ENCODE data around the gene SDS.

The SDS gene

DNA sequence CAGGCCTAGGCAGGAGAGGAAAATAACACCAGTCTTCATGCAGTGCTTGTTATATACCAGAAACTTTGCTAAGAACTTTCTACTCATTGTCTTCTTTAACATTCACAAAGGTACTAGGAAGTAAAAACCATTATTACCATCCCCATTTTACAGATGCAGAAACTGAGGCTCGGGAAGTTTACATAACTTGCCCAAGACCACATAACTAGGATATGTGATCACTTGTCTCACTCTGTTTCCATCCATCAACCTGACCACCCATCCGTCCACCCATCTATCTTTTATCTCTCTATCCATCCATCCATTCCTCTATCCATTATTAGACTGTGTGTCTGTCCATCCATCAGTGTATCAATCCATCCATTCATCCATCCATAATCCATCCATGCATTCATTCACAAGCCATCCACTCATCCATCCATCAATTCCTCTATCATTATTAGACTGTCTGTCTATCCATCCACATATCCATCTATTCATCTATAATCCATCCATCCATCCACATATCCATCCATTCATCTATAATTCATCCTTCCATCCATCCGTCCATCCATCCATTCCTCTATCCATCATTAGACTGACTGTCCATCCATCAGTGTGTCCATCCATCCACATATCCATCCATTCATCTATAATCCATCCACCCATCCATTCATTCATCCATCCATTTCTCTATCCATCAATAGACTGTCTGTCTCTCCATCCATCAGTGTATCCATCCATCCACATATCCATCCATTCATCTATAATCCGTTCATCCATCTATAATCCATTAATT is 35.0 kb upstream of the SDS start:
- H3K4me3 ChIP-seq (ENCODE audit: low read depth, low read length): no peak overlapping the region
- no peak for TF ChIP-seq CTCF (IDR thresholded peaks at IDR 0.05; ENCODE audit: control insufficient read depth, extremely low read depth, insufficient read depth)
- no peak for DNase-seq (ENCODE audit: low read depth)

DNA sequence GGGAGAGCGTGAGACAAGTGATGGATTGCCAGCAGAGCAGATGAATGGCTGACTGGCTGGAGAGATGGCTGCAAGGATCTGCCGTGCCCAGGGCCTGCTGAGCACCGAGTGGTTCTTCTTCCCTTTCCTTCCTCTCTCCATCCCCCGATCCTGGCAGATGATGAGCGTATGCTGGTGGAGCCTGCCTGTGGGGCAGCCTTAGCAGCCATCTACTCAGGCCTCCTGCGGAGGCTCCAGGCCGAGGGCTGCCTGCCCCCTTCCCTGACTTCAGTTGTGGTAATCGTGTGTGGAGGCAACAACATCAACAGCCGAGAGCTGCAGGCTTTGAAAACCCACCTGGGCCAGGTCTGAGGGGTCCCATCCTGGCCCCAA is 34.0 kb upstream of the SDS start:
- no peak for DNase-seq (ENCODE audit: low read depth)
- no peak overlapping the region for H3K4me3 ChIP-seq (ENCODE audit: low read depth, low read length)
- TF ChIP-seq CTCF (IDR thresholded peaks at IDR 0.05; ENCODE audit: control insufficient read depth, extremely low read depth, insufficient read depth): no peak

GRCh38 chr12:113436993-113437728 is 33.5 kb upstream of the SDS start:
- no peak for DNase-seq (ENCODE audit: low read depth)
- TF ChIP-seq CTCF (IDR thresholded peaks at IDR 0.05; ENCODE audit: control insufficient read depth, extremely low read depth, insufficient read depth): no peak
- no peak overlapping the region for H3K4me3 ChIP-seq (ENCODE audit: low read depth, low read length)

DNA sequence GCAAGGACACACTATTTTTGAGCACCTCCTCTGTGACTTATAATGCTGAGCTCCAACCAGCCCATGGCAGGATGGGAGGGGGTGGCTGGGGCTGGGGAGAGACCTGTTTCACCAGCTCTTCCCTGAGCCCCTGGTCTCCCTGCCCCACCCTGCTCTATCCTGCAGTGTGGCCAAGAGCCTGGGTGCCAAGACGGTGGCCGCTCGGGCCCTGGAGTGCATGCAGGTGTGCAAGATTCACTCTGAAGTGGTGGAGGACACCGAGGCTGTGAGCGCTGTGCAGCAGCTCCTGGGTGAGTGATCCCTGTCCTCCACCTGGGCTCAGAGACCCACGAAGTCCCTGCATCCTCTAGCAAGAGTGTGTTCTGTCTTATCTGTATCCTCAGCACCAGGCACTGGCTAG is 32.9 kb upstream of the SDS start:
- no peak for TF ChIP-seq CTCF (IDR thresholded peaks at IDR 0.05; ENCODE audit: control insufficient read depth, extremely low read depth, insufficient read depth)
- no peak overlapping the region for H3K4me3 ChIP-seq (ENCODE audit: low read depth, low read length)
- DNase-seq (ENCODE audit: low read depth): no peak

- no peak overlapping the region for H3K4me3 ChIP-seq (ENCODE audit: low read depth, low read length)
- DNase-seq (ENCODE audit: low read depth): no peak
- TF ChIP-seq CTCF (IDR thresholded peaks at IDR 0.05; ENCODE audit: control insufficient read depth, extremely low read depth, insufficient read depth): no peak
These were observed 31.7 kb upstream of the SDS start for GRCh38 chr12:113435367-113435766.

GRCh38 chr12:113432986-113433385 is 29.3 kb upstream of the SDS start:
- no peak for DNase-seq (ENCODE audit: low read depth)
- no peak overlapping the region for H3K4me3 ChIP-seq (ENCODE audit: low read depth, low read length)
- no peak for TF ChIP-seq CTCF (IDR thresholded peaks at IDR 0.05; ENCODE audit: control insufficient read depth, extremely low read depth, insufficient read depth)
